H4 (cell line): ENCODE results near the gene NEDD4. TPM values are rescaled to one million over a fixed set of nuclear protein-coding genes. Genes with fewer than 3 reads are reported as not detected.

ENCODE experiments used
- DNase-seq: peaks from one replicate; pipeline ENCODE4 v3.0.0-alpha.2; 2015; ENCODE audit warnings: low spot score
- total RNA-seq: library from RNA; depleted of rRNA; stranded (reverse); fragments of >200 nt; shearing (Covaris generic); gene quantifications from 2 replicates; pipeline ENCODE4 v1.2.3, GENCODE V29; 2014

The NEDD4 gene
- total RNA-seq, 1 experiment from 2014 or later, result 35.6 TPM

DNA sequence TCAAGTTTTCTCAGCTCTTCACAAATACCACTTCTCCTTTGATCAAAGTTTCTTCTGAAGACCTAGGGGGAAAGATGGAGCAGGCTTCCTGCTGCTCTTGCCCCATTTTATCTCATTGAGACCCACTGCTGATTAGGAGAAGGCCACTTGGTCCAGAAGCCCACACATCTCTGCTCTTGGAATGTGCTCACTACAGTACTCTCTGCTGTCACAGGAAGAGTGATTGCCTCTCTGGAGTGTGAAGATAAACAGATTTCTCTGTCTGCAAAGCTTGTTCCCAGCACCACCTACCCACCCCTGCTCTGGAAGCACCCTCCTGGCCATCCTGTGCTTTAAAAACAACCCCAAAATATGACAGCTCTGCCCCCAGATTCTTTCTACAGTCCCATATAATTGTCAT is 209.1 kb downstream of the NEDD4 start:
- DNase-seq, result no peak

DNA sequence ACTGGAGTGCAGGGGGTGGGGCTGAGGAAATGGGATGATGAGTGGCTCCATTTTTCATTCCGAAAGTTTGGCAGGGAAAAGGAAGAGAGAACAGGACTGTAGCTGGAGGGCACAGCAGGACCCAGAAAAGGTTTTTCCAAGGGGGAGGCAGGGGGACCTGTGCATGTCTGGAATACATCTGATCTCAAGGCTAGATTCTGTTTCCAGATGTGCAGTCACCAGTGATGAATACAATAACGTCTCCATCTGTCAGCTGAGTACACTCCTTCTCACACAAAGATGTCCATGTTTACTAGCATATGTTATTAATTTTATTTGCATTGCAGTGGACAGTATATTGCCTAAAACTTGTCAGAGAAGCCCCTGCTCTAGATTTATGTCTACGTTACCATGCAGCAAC is 210.5 kb downstream of the NEDD4 start:
- DNase-seq, result no peak

DNA sequence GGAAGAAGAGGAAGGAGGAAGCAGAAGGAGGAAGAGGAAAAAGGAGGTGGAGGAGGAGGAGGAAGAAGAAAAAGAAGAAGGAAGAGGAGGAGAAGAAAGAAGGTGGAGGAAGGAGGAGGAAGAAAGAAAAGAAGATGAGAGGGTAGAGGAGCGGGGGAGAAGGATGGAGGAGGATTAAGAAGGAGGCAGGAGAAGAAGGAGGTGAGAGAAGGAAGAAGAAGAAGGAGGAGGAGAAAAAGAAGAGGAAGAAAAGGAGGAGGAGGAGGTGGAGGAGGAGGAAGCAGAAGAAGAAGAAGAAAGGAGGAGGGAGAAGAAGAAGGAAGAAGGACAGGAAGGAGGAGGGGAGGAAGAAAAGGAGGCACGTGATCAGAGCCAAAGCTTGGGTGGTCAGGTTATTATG is 213.1 kb downstream of the NEDD4 start:
- no peak for DNase-seq

DNA sequence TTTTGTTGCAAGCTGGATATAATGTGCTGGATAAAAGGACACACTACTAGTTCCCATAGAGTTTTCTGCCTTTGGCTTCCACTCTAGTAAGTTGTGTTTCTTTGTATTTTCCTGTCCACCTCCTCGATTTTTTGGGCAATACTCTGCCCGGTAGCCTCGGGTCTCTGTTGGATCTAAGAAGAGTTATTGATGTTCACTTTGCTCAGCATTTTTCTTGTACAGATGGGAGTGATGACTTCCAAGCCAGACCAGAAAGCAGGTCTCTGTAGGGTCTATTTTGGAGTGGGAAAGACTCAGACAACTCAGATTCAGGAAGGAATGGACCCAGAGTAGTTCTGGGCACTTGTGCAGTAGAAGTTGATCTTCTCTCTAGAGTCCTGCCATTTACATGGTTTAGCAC is 214.5 kb downstream of the NEDD4 start:
- no peak for DNase-seq
